GM18861 (cell line): ENCODE measurements around the gene TRIM67.

Experiments used
- ATAC-seq: cut with Tn5 transposase; IDR thresholded peaks from one replicate; pipeline ENCODE4 v1.9.1; 2021; ENCODE audit not compliant: unreplicated experiment

The TRIM67 gene

DNA sequence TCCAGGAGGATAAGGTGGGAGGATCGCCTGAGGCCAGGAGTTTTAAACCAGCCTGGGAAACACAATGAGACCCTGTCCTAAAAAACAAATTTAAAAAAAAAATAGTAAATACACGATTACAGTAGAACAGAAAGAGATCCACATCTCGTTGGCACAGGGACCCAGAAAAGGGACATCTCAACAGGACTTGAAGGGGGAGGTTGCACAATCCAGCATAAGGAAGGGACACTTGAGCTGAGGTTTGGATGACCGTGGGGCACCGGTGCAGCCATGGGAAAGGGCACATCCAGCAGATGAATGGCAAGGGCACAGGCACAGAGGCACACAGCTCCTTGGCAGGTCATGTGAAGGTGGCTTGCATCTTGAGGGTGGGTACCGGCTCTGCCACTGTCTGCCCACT is 20.5 kb downstream of the TRIM67 start:
- ATAC-seq: no peak

DNA sequence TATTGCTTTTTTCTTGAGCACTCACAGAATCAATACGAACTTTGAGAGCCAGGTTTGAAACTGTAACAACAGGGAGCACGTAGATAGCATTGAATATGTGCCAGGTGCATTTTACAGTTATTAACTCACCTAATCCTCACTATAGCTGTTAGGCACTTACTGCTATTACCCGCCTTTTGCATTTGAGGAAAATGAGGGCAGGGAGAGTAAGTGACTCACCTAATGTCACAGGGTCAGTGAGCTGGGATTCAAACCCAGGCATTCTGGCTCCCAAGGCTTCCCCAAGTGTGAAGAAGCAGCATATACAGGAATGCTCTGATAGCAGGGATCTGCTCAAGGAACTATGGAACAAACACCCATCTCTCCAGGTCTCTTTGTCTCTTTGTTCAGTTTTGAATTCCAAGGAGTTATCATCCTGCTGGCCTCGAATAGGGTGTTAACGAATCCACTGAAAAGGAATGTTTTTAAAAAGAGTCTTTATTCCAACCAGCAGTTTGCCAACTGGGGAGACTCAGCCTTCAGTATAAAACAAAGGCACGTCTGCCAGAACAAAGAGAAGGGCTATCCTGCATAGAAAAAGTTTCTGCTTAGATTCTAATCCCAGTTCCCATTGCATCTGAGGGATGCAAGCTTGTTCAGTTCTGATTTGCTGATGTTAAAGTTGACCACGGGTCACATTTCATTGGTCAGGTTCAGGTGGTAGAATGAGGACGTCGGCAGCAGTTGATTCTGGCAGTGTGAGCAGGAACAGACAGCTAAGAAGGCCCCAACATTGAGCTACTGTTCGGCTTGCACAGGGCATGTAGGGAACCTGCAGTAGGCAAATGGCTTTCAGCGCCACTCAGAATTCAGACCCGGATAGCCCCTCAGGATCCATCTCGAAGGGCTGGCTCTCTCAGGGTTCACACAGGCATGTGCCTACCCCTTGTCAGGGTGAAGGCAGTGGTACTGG is 22.1 kb downstream of the TRIM67 start:
- ATAC-seq: no peak

DNA sequence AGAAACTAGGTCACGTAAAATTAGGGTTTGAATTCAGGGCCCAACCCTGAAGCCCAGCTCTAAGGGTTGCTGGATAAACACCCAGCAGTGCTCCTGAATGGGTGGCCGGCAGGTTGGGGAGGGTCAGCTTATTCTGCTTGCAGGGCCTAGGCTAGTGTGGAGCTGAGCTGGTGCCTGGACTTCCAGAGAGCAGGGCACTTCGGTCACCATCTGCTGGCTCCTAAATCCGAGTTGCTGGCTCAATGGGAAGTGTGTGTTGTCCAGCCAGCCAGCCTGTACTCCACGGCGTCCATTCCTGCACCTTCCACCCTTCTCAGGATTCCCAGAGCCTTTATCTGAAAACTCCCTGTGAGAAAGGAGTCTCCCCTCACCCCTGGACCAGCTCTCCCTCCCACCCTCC is 23.0 kb downstream of the TRIM67 start:
- no peak for ATAC-seq

DNA sequence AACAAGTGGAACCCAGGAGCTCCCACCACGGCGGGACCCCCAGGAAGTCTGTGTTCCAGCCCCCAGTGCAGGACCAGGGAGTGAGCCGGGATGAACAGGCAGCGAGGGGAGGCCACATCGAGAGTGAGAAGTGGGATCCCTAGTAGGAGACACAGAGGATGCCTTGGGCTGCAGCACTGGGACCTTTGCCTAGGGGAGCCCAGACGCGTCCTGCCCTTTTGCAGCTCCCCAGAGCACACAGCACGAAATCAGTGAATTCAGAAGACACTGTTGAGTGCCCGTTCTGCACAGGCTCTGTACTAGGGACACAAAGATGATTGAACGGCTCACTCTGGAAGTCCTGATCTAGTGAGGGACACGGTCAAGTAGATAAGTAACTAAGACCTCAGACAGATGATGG is 23.5 kb downstream of the TRIM67 start:
- no peak for ATAC-seq

DNA sequence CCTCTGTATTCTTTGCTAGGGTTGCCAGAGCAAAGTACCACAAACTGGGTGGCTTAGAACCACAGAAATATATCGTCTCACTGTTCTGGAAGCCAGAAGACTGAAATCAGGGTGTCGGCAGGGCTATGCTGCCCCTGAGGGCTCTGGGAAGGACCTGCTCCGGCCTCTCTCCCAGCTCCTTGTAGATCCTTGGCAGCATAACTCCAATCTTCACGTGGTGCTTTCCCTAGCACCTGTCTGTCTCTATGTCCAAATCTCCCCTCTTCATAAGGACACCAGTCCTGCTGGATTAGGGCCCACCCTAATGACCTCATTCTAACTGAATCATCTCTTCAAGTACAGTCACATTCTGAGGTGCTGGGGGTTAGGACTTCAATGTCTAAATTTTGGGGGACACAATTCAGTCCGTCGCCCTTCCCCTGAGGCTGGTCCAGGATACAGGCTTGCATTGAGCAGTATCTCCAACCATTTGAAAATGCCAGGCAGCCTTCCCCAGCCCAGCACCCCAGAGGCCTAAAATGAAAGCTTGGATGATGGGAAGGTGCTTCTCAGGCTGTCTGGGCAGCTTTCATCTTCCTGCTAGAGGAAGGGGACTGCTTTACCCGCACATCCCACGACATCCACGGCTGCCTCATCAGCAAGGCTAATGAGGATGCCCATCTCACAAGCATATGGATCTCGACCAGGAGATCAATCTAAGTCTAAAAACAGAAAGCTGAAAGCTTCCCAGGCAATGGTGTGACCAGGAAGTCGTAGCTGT is 24.7 kb downstream of the TRIM67 start:
- no peak for ATAC-seq

DNA sequence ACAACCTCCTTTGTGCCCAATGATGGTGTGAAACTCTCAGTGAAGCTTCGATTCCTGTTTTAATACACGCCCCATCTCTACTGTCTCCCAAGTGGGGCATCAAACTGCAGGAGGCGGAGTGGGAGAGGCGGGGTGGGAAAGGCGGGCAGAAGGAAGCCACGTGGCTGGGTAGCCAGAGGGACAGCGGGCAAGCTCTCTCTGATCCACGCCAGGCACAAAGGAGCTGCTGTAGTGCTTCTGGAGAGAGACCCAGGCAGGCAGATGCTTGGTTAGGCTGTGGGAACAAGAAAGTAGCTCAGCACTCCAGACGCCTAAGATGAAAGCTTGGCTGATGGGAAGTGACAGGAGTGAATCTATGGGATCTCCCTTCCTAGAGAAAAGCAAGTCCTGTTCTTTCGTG is 25.7 kb downstream of the TRIM67 start:
- no peak for ATAC-seq

DNA sequence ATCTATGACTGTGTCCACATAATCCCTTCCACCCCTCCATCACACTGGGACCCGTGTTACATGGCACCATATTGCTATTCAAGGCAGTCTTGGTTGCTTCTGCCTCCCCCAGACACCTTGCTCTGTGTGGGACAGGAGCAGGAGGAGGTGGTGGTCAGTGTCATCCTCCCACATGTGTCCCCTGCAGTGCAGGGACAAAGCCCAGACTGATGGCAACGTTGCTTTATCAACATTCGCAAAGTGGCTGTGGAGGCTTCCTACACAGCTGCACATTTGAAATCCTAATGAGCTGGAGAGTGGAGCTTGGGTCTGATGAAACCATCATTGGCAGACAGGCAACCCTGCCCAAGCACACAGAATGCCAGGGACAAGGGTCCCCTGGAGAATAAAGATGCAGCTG is 26.2 kb downstream of the TRIM67 start:
- ATAC-seq: no peak

DNA sequence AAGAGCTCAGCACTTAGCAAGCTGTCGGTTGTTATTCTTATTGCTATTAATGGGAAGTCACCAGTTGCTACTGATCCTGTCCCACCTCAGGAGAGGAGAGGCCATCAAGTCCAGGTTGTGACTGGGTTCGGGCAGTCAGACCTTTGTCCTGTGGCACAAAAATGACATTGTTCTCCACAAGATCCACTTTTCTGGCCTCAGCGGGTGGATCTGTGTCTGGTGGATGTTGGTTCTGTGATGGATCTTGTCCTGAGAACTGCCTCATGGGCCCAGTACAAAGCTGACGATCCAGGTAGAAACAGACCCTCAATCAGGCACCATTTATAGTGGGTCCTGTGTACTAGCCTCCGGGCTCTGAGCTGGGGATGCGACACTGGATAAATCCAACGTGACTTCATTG is 26.9 kb downstream of the TRIM67 start:
- ATAC-seq: no peak

DNA sequence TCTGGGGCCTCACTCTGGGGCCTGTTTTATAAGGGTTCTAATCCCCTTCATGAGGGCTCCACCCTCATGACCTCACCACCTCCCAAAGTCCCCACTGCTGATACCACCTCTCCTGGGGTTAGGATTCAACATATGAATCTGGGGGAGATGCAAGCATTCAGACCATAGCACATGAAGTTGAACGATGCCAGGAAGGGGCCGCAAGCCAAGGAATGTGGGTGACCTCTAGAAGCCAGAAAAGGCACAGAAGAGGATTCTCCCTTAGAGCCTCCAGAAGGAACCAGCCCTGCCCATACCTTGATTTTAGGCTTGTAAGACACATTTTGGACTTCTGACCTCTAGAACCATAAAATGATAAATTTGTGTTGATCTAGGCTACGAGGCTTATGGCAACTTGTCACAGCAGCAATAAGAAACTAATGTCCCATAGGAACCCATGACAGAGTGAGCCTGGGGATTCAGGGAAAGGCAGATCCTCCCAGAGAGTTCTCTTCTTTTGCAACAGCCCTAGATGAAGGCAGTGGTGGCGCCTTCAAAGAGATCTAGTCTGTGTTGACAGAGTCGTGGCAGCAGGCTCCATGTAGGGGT is 27.9 kb downstream of the TRIM67 start:
- ATAC-seq: no peak

DNA sequence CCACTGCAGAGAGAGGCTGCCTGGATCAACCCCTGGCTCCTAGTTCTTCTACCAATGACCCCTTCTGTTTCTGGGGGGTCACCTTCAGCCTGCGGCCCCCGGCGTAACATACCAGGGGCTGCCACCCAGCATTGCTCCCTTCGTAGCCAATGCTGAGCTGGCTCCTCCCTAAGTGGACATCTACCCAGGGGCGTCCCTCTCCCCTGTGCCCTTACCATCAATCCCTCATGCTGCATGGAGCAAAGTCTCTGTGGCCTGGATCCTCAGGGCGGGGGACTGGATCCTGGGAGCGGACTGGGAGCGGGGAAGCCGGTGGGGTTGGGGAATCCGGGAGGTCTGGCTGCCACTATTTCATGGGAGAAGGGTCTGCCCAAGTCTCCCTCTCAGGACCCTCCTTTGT is 28.6 kb downstream of the TRIM67 start:
- ATAC-seq: no peak

DNA sequence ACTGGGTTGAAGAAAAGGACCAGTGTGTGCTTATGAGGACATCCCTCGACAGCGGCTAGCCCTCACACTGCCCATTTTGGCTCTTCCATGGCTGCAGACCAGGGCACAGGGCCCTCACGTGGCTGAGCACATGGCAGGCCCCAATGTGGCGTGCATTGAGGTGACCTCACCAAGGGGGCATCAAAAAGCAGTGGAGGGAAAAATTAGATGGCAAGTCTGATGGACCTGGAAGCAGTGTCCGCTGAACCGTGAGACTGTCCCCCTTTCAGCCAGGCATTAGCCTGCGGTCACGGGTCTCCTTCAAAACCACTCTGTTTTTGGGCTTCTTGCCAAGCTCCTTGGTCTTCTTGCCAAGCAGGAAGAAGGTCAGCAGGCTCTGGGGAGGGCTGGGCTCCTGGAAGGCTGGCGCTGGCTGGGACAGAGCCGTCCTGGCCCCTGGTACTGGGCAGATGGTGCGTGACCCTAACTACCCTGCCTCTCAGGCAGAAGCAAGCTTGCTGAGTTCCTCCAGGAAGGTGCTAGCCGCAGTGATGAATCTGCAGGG is 30.8 kb downstream of the TRIM67 start:
- no peak for ATAC-seq

DNA sequence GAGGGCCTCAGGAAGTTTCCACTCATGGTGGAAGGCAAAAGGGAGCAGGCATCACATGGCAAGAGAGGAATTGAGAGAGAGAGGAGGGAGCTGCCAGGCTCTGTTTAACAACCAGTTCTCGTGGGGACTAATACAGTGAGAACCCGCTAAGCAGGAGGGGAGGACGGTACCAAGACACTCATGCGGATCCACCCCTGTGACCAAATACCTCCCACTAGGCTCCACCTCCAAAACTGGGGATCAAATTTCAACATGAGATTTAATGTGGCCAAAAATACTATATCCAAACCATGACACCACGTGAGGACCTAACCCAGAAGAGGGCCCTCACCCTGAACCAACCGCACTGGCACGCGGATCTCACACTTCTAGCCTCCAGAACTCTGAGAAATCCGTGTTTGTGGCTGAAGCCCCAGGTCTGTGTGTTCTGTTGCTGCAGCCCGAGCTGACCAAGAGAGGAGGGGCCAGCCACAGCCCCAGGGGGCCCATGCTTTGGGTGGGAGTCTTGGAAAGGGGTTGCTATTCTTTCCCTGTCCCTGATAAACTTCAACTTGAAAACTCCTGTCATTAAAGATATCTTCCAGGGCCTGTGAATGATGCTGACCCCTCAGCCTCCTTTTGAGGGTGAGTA is 32.0 kb downstream of the TRIM67 start:
- ATAC-seq: no peak

DNA sequence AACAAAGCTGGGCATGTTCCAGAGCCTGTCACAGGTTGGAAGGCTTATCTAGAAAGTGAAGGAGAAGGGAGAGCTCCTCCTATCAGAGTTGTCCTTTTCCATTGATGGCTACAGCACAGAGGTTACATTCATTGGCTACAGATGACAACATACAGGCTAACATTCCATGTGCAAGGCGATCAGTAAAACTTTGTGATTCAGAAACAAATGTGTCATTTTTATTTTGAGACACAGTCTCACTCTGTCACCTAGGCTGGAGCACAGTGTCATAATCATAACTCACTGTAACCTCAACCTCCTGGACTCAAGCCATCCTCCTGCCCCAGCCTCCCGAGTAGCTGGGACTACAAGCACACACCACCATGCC is 32.6 kb downstream of the TRIM67 start:
- no peak for ATAC-seq

DNA sequence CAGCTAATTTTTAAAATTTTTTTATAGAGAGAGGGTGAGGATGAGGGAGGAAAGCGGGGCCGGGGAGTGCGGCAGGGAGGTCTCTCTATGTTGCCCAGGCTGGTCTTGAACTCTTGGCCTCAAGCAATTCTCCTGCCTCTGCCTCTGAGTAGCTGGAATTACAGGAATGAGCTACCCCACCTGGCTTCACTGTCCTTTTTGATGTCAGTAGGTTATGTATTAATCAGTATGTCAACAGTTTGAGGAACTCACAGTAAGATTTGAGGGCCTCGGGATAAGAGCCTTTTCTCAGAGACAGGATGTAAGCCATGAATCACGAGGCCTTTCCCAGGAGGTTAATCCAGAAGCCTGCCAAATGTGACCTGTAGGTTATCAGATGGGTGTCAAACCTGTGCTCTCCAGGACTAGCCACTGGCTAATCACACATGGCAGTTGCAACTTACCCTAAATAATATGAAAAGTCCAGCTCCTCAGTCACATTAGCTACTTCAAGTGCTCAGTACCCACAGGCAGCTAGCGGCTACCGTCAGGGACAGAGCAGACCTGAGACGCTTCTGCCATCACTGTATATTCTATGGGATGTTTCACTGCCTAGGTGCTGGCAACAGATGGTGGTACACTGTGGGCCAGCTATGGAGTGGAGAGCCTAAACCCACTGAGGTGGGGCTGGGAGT is 33.1 kb downstream of the TRIM67 start:
- no peak for ATAC-seq

DNA sequence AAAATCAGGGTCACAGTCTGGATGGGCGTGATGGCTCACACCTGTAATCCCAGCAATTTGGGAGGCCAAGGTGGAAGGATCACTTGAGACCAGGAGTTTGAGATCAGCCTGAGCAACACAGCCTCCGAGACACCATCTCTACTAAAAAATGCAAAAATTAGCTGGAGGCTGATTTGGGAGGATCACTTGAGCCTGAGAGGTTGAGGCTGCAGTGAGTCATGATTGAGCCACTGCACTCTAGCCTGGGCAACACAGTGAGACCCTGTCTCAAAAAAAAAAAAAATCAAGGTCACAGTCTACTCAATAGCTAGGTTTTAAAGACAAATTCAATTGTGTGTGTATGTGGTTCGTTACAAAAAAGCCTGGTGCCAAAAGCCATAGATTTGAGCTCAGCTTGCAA is 34.4 kb downstream of the TRIM67 start:
- no peak for ATAC-seq

DNA sequence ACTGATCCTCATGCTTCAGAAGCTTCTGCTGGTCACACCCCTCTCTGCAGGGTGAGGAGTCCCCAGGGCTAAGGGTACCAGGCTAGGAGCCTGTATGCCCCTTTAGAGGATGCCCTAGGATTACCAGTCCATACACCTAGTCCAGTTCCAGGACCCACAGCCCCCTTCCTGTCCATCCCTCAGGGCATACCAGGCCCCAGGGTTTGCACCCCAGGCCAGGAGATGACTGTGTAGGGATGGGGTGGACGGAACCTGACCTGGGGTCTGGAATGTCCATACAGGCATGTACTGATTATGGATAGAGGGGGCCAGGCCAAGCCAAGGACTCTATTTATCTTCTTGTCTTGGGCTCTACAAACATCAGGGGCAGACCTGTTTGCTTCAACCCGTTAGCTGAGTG is 34.9 kb downstream of the TRIM67 start:
- no peak for ATAC-seq

DNA sequence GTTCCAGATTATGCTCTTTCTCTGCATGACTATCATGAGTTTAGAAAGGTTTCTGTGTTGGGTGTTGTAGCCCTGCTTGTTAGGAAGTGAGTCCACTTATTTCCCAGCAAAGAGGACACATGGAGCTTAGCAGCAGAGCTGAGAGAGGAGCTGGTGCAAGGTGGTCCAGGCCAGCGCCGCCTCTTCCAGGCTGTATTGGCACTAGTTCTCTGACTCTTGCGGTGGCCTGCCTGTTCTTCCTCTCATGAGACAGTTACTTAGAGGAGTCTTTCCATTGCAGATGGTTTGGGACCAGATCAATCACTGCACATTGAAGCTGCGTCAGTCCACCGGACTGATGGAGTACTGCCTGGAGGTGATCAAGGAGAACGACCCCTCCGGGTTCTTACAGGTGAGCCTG is 38.0 kb downstream of the TRIM67 start:
- ATAC-seq: no peak

DNA sequence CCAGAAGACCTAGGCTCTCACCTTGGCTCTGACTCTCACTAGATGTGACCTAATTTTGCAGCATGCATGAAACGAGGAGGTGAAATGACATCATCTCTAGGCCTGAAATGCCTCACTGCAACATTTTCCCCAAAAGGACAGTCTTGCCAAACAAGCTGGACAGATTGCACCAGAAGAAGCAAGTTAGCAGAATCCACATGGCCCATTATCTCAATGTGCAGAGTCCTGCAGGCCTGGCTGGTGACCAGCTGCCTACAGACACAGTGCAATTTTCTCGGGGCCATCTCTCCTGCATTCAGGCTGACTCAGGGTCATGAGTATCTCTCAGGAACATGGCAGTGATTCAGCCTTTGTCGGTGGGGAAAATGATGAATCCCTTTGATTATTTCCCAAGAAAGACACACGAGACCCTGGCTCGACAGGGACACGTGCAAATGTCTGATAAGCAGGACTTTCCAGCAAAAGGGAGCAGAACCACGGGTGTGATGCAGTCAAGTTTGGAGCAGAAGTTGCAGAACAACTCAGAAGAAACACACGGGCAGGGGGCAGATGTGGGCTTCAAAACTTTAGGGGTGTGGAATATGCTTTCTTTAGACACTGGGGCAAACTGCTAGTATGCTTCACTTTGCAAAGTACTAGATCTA is 38.7 kb downstream of the TRIM67 start:
- ATAC-seq: no peak

DNA sequence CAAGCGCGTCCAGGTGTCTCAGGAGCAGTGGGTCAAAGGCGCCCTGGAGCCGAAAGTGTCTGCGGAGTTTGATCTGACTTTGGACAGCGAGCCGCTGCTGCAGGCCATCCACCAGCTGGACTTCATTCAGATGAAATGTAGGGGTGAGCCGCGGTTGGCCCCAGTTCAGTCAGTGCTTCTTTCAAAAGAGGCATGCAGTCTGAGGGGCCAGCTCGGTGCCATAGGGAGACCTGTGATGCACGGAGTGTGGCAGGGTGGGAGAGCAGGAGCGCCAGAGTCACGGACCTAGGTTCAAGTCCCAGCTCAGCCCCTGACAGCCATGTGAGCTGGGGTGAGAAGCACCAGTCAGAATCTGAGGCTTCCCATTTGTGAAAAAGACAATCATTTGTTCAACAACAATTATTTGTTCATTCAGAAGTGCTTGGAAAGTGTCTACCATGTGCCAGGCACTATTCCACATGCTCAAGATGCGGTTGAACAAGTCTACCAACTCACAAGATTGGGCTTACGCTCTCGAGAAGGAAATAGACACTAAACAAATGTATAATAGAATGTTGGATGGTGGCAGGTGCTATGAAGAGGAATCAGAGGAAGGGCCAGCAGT is 39.6 kb downstream of the TRIM67 start:
- ATAC-seq: no peak
